Sigmoid colon (tissue), 4 donors: ENCODE data around the gene FRYL.

Experiments
- CTCF ChIP-seq, 4 experiments: fragments of 450-650 bp in 3 of 4; fragments of 200-600 bp in 1 of 4; IDR thresholded peaks; one replicate each; pipeline ENCODE4 v1.5.1; 2016 to 2019; ENCODE audit warnings: antibody characterized with exemption in 4 of 4, mild to moderate bottlenecking in 3 of 4, moderate library complexity in 2 of 4
- EP300 ChIP-seq, 4 donors: sonication (generic); formaldehyde crosslinking; IDR thresholded peaks; one replicate each; pipeline ENCODE4 v1.6.1; 2017; ENCODE audit warnings: antibody characterized with exemption in 4 of 4
- POLR2A ChIP-seq, 2 donors: fragments of 450-650 bp; IDR thresholded peaks; one replicate each; pipeline ENCODE4 v1.6.1; 2016; ENCODE audit warnings: antibody characterized with exemption in 2 of 2, mild to moderate bottlenecking in 2 of 2, moderate library complexity in 2 of 2
- POLR2AphosphoS5 ChIP-seq, 4 donors: sonication (generic); formaldehyde crosslinking; IDR thresholded peaks; one replicate each; pipeline ENCODE4 v1.6.1; 2017; ENCODE audit warnings: antibody characterized with exemption in 4 of 4

- TF ChIP-seq CTCF (IDR thresholded peaks at IDR 0.05) (no peak), POLR2AphosphoS5 (IDR thresholded peaks at IDR 0.05) (no peak), POLR2A (IDR thresholded peaks at IDR 0.05) (no peak), EP300 (IDR thresholded peaks at IDR 0.05) (no peak)
These were observed 295.4 kb downstream of the FRYL start for GRCh38 chr4:48484494-48485168.
